HUES6 (cell line): Measurements from ENCODE around the gene TSEN54.

Experiments
- H3K27ac ChIP-seq: 2 replicates; pipeline ENCODE4 v1.7.0; 2013; ENCODE audit warnings: low read depth, mild to moderate bottlenecking, low read length, inconsistent platforms
- H3K27me3 ChIP-seq: 2 replicates; pipeline ENCODE4 v1.6.1; 2013; ENCODE audit warnings: low read length; ENCODE audit not compliant: control insufficient read depth, insufficient read depth
- H3K36me3 ChIP-seq: 2 replicates; pipeline ENCODE4 v1.6.1; 2013; ENCODE audit warnings: low read length; ENCODE audit not compliant: control insufficient read depth, insufficient read depth
- H3K4me1 ChIP-seq: 2 replicates; pipeline ENCODE4 v1.6.1; 2013; ENCODE audit warnings: low read length; ENCODE audit not compliant: control insufficient read depth, insufficient read depth
- H3K4me3 ChIP-seq: 2 replicates; pipeline ENCODE4 v1.5.1; 2013; ENCODE audit warnings: low read depth, low read length
- H3K9ac ChIP-seq: one replicate; pipeline ENCODE4 v1.6.1; 2013; ENCODE audit warnings: mild to moderate bottlenecking, low read length
- H3K9me3 ChIP-seq: 2 replicates; pipeline ENCODE4 v1.6.1; 2013; ENCODE audit warnings: low read depth, low read length; ENCODE audit not compliant: control insufficient read depth, insufficient read depth

Gene TSEN54

GRCh38 chr17:75539967-75540729 is 23.8 kb downstream of the TSEN54 start:
- Histone ChIP-seq H3K9me3 (no peaks in the 10 kb centered on the region), H3K27ac (no peak overlapping the region), H3K4me3 (no peak overlapping the region), H3K4me1 (peaks cover 16% of the 10 kb centered on the region), H3K27me3 (no peaks in the 10 kb centered on the region), H3K36me3 (no peaks in the 10 kb centered on the region; the same call in 1 of the 2 replicates), H3K9ac (peak overlapping the region; percentile 15)

GRCh38 chr17:75540923-75541503 is 24.7 kb downstream of the TSEN54 start:
- Histone ChIP-seq H3K4me1 (peaks cover 21% of the 10 kb centered on the region), H3K27ac (no peak overlapping the region), H3K36me3 (no peaks in the 10 kb centered on the region; the same call in 1 of the 2 replicates), H3K9ac (no peak overlapping the region), H3K27me3 (no peaks in the 10 kb centered on the region), H3K4me3 (no peak overlapping the region), H3K9me3 (no peaks in the 10 kb centered on the region)

- Histone ChIP-seq H3K4me1 (peaks cover 21% of the 10 kb centered on the region), H3K9ac (no peak overlapping the region), H3K27ac (no peak overlapping the region), H3K27me3 (no peaks in the 10 kb centered on the region), H3K4me3 (no peak overlapping the region), H3K36me3 (no peaks in the 10 kb centered on the region; the same call in 1 of the 2 replicates), H3K9me3 (no peaks in the 10 kb centered on the region)
These were observed 25.9 kb downstream of the TSEN54 start for GRCh38 chr17:75542229-75542628.

DNA sequence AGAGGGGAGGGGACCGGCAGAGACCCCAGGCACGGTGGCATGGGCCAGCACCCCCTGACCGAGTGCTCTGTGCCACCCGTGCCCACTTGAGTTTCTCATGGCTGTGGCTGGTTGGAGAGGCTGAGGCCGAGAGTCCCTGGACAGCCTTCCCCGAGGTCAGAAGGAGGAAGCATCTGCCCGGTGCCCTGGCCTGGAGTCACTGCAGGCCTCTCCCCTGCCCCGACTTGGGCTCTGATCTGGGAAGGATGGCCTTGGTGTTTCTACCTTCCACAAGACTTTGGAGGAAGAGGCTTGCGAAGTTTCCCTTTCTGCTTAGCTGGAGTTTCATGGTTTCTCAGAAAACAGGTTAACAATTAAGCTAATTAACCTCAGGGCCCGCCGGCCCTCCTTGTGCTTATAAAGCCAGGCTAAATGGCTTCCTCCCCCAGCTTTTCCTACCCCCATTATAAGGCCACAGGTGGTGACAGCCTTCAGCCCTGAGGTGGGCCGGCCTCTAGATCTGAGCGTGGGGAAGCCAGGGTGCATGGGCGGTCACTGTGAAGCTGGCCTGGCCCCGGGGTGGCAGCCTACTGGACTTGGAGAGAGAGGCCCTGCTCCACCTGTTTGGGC is 26.5 kb downstream of the TSEN54 start:
- no peak overlapping the region for H3K27ac ChIP-seq
- H3K9me3 ChIP-seq = no peaks in the 10 kb centered on the region
- no peak overlapping the region for H3K4me3 ChIP-seq
- no peak overlapping the region for H3K9ac ChIP-seq
- H3K4me1 ChIP-seq = peaks cover 21% of the 10 kb centered on the region
- no peaks in the 10 kb centered on the region; the same call in 1 of the 2 replicates for H3K36me3 ChIP-seq
- no peaks in the 10 kb centered on the region for H3K27me3 ChIP-seq

- Histone ChIP-seq H3K4me1 (peaks cover 27% of the 10 kb centered on the region), H3K9me3 (no peaks in the 10 kb centered on the region), H3K4me3 (no peak overlapping the region), H3K36me3 (no peaks in the 10 kb centered on the region; the same call in 1 of the 2 replicates), H3K9ac (no peak overlapping the region), H3K27ac (no peak overlapping the region), H3K27me3 (no peaks in the 10 kb centered on the region)
These were observed 27.9 kb downstream of the TSEN54 start for GRCh38 chr17:75544250-75544649.

- Histone ChIP-seq H3K4me3 (no peak overlapping the region), H3K9me3 (no peaks in the 10 kb centered on the region), H3K27ac (no peak overlapping the region), H3K36me3 (no peaks in the 10 kb centered on the region), H3K27me3 (no peaks in the 10 kb centered on the region), H3K4me1 (peaks cover 43% of the 10 kb centered on the region), H3K9ac (no peak overlapping the region)
These were observed 29.9 kb downstream of the TSEN54 start for GRCh38 chr17:75546181-75546580.

- H3K4me3 ChIP-seq = no peak overlapping the region
- no peaks in the 10 kb centered on the region for H3K9me3 ChIP-seq
- H3K27me3 ChIP-seq = no peaks in the 10 kb centered on the region
- H3K9ac ChIP-seq = no peak overlapping the region
- H3K4me1 ChIP-seq = peaks cover 45% of the 10 kb centered on the region
- no peaks in the 10 kb centered on the region for H3K36me3 ChIP-seq
- no peak overlapping the region for H3K27ac ChIP-seq
These were observed 30.8 kb downstream of the TSEN54 start for GRCh38 chr17:75547091-75547490.

GRCh38 chr17:75548813-75549212 is 32.5 kb downstream of the TSEN54 start:
- H3K4me1 ChIP-seq = peaks cover 55% of the 10 kb centered on the region
- H3K36me3 ChIP-seq = no peaks in the 10 kb centered on the region
- no peaks in the 10 kb centered on the region for H3K27me3 ChIP-seq
- peak overlapping the region; percentile 47; the same call in 1 of the 2 replicates for H3K4me3 ChIP-seq
- no peak overlapping the region for H3K9ac ChIP-seq
- H3K9me3 ChIP-seq = no peaks in the 10 kb centered on the region
- no peak overlapping the region for H3K27ac ChIP-seq

DNA sequence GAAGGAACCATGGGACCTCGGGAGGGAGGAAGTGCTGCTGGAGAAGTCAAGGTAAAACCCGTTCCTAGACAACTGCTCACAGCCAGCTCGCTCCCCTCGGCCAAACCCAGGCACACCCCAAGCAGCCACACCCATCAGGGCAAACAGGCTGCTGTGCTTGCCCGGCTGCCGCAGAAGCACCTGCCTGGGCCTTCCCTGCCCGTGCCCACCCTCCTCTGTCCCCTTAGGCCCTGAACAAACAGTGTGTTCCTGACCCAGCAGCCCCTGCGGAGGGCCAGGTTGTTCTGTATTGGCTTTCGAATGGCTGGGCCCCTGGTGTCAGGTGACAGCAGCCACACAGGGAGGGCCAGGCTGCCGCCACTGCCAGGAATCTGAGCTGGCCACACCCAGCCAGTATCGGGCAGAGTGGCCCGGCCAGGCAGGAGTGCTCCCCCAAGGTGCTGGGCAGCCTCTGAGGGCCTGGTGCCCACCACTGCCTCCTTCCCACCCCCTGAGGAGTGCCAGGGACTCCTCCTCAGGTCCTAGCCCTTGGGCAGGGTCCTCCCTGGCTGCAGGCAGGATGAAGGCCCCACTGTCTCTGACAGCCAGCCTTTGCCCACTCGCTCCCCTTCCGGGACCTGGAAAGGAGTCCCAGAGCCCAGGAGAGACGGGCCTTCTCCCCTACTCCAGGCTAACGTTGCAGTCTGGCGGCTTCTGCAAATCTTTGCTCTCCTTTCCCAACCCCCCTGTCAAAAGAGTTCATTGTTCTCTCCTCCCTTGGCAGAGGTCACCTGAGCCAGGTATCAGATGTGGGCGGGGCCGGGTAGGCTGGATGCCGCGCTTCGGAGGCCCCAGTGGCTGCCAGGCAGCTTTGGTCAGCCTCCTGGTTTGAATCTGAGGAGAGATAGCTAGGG is 33.2 kb downstream of the TSEN54 start:
- H3K36me3 ChIP-seq = no peaks in the 10 kb centered on the region
- peak overlapping the region; percentile 46; the same call in 1 of the 2 replicates for H3K27ac ChIP-seq
- H3K9ac ChIP-seq = peak overlapping the region; percentile 18
- H3K4me3 ChIP-seq = peak overlapping the region; percentile 47
- peaks cover 50% of the 10 kb centered on the region for H3K4me1 ChIP-seq
- H3K9me3 ChIP-seq = no peaks in the 10 kb centered on the region
- H3K27me3 ChIP-seq = no peaks in the 10 kb centered on the region

DNA sequence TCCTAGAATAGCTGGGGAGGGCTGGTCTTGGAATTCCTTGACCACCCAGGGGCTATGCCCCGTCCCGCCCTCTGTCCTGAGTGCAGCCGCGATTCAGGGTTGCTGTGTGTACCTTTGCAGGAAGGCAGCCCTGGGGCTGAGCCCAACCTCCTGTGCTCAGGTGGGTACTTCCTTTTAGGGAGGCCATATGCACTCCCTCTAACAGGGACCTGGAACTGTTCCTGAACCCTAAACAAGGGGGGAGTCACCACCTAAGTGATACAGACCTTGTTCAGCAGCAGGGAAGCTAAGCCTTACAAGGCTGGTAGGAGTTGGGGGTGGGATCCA is 33.8 kb downstream of the TSEN54 start:
- Histone ChIP-seq H3K27me3 (no peaks in the 10 kb centered on the region), H3K9me3 (no peaks in the 10 kb centered on the region), H3K27ac (peak overlapping the region; percentile 46; the same call in 1 of the 2 replicates), H3K9ac (no peak overlapping the region), H3K4me3 (peak overlapping the region; percentile 47), H3K4me1 (peaks cover 45% of the 10 kb centered on the region), H3K36me3 (no peaks in the 10 kb centered on the region)
